Measurements from ENCODE around the gene CACNA2D1.

The CACNA2D1 gene

DNA sequence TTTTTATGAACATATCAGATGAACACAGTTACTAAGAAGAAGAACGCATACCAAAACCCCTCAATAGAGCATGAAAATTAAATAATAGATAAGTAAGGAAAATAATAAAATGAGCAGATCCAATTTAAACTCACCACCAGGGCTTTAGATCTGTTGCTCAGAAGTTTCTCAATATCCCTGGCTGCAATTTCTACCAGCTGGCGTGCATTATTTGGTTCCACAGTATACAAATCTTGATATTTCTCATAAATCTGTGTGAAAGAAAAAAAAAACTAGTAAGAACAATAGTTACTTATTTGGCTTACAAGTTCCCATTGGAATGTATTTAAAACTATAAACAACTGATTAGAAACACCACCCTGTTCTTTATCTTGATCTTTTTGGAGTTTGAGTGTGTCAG is 108.6 kb downstream of the CACNA2D1 start:
- Histone ChIP-seq H3K27ac (no peak overlapping the region), H3K4me3 (no peak overlapping the region)
- TF ChIP-seq, protein P1, sequence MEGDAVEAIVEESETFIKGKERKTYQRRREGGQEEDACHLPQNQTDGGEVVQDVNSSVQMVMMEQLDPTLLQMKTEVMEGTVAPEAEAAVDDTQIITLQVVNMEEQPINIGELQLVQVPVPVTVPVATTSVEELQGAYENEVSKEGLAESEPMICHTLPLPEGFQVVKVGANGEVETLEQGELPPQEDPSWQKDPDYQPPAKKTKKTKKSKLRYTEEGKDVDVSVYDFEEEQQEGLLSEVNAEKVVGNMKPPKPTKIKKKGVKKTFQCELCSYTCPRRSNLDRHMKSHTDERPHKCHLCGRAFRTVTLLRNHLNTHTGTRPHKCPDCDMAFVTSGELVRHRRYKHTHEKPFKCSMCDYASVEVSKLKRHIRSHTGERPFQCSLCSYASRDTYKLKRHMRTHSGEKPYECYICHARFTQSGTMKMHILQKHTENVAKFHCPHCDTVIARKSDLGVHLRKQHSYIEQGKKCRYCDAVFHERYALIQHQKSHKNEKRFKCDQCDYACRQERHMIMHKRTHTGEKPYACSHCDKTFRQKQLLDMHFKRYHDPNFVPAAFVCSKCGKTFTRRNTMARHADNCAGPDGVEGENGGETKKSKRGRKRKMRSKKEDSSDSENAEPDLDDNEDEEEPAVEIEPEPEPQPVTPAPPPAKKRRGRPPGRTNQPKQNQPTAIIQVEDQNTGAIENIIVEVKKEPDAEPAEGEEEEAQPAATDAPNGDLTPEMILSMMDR (IDR thresholded peaks at IDR 0.05) = no peak
- DNase-seq (ENCODE audit: low spot score) = no peak

GRCh38 chr7:82331234-82331633 is 112.3 kb downstream of the CACNA2D1 start:
- Histone ChIP-seq H3K4me3 (no peak overlapping the region), H3K27ac (no peak overlapping the region)
- DNase-seq (ENCODE audit: low spot score) = no peak
- TF ChIP-seq, protein P1 (IDR thresholded peaks at IDR 0.05) = no peak

DNA sequence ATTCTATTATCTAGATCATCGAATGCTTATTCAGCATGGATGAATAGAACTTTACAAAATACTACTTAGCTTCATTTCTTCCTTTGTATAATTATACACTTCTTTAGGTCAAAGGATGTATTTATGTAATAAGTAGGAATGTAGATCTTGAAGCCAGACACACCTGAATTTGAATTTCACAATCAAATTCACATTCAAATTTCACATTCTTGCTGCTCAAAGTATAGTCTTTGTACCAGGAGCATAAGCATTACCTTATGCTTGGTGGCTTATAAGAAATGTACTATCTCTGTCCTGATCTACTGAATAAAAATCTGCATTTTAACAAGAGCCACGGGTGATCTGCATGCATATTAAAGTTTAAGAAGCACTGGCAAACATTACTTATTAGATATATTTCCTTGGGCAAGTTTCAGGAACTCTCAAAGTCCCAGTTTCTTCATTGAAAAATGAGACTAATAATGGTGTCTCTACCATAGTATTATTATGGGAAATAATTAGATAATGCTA is 112.8 kb downstream of the CACNA2D1 start:
- no peak for DNase-seq (ENCODE audit: low spot score)
- Histone ChIP-seq H3K27ac (no peak overlapping the region), H3K4me3 (no peak overlapping the region)
- TF ChIP-seq, protein P1 (IDR thresholded peaks at IDR 0.05) = no peak

DNA sequence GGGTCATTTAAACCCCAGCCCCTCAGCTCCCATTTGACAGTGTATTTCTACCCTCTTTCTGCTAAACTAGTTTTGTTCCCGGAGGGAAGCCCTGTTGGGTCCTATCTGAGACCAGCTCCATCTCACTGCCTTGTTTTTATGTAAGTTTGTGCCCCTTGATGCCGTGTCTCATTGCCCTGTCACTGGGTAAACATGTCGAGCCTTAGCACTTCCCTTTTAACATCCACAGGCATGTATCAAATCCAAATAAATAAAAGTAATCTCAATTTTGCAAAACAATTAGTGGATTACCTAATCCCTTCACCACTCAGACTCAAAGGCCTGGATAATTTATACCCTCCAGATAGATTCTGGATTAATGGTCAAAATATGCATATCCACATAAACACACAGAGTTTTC is 115.7 kb downstream of the CACNA2D1 start:
- no peak for DNase-seq (ENCODE audit: low spot score)
- TF ChIP-seq, protein P1 (IDR thresholded peaks at IDR 0.05) = no peak
- Histone ChIP-seq H3K4me3 (no peak overlapping the region), H3K27ac (no peak overlapping the region)

DNA sequence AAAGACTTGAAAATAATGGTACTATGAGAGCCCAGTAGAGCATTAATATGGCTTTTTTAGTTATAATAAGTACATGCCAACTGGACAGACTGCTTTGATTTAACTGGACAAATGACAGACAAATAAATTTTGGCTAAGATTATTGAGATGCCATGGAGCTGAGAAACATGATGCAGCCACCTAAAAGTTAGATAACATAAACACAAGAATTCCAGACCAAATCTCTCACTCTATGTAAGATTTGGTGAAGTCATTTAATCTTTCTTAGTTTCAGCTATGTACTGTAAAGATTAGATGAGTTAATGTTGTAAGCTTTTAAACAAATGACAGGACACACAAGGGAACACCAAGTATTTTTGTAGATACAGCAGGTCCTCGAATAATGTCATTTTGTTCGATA is 118.2 kb downstream of the CACNA2D1 start:
- TF ChIP-seq, protein P1 (IDR thresholded peaks at IDR 0.05) = no peak
- H3K4me3 ChIP-seq = no peak overlapping the region
- no peak for DNase-seq (ENCODE audit: low spot score)
- H3K27ac ChIP-seq = no peak overlapping the region

- TF ChIP-seq, protein P1 (IDR thresholded peaks at IDR 0.05) = no peak
- H3K27ac ChIP-seq = no peak overlapping the region
- no peak for DNase-seq (ENCODE audit: low spot score)
- H3K4me3 ChIP-seq = no peak overlapping the region
Measured at GRCh38 chr7:82323806-82324205, 119.8 kb downstream of the CACNA2D1 start.

- no peak overlapping the region for H3K27ac ChIP-seq
- DNase-seq (ENCODE audit: low spot score) = peak; percentile 73
- H3K4me3 ChIP-seq = no peak overlapping the region
- TF ChIP-seq, protein P1 (IDR thresholded peaks at IDR 0.05) = no peak
Measured at GRCh38 chr7:82319674-82320118, 123.9 kb downstream of the CACNA2D1 start.

Measured in coronary artery (tissue), 2 donors.